IPS-NIHi11 (cell line): ENCODE data around the gene AKIRIN1.
"Not testable (repeated sequence)": the region's sequence is repeated elsewhere in the genome, so short reads cannot be mapped to it uniquely, and the experiment has no call there.

Source experiments
- DNase-seq: peaks from one replicate; pipeline ENCODE4 v3.0.0; 2012; ENCODE audit warnings: mixed read lengths, low spot score

AKIRIN1 gene

DNA sequence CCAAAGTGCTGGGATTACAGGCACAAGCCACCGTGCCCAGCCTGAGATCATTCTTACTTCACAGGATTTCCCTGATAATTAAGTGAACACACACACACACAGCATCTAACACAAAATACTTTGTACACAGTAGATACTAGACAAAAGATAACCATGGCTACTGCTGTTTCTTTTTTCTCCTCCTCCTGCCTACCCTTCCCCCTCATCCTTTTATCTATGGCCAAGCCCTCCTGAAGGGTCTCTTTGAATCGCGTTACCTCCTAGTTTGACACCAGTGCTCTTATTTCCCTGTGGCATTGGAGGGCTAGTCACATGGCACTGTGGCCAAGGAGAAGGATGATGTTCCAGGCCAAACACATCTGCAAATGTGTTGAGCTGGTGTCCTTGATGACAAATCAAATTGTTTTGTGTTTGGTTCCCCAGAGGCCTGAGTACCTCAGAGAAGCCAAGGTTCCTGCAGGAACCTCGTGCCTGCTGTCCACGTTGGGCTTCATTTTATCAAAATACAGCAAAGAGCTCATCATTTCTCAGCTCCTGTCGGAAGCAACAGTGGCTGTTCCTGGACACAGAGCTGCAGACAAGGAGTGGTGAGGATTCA lies 55.6 kb downstream of the AKIRIN1 start:
- DNase-seq = no peak

DNA sequence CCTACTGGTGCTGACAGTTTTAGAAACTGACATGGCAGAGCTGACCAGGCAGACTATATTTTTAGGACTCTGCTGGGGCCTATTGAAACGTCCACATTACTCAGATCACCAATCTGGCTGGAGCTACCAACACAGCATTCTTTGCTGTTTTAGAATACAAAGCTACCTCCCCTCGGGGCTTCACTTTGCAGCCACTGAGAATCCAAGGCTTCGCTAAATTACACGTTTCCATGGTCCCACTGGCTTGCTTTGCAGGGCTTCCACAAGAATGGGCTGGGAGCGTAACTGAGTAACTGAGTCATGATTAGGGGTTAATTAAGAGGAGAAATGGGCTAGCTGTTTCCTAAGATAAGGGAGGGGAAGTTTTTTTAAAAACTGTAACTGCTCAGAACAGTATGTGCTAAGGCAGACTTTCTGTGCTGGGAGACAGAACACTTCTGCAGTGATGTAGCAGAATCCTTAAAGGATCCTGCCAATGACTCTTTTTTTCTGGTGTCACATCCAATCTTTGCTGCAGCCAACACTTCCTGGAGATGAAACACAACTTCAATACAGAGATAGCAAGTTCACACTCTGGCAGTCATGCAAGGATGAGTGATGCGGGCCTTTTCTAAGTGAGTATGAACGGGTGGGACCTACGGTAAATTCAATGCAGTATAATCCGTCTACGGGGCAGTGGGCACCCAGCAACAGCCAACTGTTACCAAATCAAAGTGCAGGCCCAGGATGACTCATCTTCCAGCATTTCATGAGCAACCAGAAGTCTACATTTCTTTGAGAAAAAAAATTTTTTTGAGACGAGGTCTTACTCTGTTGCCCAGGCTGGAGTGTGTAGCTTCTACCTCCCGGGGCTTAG lies 56.5 kb downstream of the AKIRIN1 start:
- DNase-seq = no peak

DNA sequence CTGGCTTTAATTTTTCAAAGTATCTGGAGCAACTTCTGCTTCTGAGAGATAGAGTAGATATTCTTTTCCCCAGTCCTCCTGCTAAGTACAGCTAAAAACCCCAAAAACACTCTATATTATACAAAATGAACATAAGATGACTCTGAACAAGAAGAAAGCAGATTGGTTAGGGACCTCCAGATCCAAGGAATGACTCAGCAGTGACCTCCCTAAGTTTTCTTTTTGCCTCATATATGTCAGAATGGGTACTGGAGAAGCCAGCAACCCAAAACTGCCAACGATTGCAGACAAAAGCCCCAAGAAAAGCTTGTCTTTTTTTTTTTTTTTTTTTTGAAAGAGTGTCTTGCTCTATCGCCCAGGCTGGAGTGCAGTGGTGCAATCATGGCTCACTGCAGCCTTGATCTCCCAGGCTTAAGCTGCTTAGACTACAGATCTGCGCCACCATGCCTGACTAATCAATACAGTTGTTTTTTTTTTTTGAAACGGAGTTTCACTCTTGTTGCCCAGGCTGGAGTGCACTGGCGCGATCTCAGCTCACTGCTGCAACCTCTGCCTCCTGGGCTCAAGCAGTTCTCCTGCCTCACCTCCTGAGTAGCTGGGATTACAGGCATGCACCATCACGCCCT lies 57.8 kb downstream of the AKIRIN1 start:
- DNase-seq = no peak

DNA sequence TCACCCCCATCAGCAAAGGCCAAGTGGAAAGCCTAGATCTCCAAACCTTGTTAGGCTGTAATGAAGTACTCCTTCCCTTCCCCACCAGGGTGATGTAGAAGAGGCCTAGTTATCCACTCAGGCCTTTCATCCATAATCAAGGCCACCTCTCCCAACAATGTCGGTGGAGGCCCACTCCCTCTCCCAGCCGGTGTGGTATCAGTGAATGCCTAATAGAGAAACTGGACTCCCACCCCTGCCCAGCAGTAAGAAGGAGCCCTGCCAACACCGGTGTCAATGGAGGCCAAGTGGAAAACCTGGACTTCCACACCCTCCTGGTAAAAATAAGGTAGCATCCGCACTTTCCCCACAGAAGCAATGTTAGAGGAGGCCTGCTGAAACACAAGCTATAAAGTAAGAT lies 58.9 kb downstream of the AKIRIN1 start:
- no peak for DNase-seq

DNA sequence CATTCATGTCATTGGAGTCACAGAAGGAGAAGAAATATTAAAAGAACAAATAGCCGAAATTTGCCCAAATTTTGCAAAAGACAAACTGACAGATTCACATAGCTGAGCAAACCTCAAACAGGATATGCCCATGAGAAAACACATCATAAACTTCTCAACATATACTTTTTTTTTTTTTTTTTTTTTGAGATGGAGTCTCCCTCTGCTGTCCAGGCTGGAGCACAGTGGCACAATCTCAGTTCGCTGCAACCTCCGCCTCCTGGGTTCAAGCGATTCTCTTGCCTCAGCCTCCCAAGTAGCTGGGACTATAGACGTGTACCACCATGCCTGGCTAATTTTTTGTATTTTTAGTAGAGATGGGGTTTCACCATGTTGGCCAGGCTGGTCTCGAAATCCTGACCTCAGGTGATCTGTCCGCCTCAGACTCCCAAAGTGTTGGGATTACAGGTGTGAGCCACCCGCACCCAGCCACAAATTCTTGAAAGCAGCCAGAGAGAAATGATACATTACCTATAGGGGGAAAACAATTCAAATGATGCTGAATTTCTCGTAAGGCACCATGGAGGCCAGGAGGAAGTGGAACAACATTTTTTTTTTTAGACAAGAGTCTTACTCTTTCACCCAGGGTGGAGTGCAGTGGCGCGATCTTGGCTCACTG lies 60.2 kb downstream of the AKIRIN1 start:
- DNase-seq = not testable (repeated sequence)

DNA sequence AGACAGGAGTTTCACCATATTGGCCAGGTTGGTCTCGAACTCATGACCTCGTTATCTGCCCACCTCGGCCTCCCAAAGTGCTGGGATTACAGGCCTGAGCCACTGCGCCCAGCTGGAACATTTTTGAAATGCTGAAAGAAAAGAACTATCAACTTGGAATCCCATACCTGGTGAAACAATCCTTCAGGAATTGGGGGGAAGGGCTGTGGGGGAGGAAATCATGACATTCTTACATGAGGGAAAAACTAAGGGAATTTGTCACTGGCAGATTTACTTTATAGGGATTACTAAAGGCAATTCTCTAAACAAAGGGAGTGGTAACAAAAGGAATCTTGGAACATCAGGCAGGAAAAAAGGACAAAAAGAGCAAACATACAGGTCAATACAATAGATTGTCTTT lies 60.9 kb downstream of the AKIRIN1 start:
- DNase-seq = no peak

DNA sequence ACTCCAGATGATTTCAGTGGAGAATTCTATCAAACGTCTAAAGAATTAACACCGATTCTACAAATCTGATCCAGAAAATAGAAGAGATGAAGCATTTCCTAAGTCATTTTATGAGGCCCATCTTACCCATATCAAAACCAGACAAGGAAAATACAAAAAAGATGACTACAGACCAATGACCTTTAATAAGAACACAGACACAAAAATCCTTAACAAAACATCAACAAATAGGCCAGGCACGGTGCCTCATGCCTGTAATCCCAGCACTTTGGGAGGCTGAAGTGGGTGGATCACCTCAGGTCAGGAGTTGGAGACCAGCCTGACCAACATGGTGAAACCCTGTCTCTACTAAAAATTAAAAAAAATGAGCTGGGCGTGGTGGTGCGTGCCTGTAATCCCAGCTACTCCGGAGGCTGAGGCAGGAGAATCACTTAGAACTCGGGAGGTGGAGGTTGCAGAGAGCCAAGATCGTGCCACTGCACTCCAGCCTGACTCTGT lies 64.2 kb downstream of the AKIRIN1 start:
- not testable (repeated sequence) for DNase-seq
